DND-41 (cell line): ENCODE results near the gene CORT.

Source experiments
- ATAC-seq: fragments of 200-7000 bp; cut with Tn5 transposase; 3 replicates; pipeline ENCODE4 v1.9.1; 2021; ENCODE audit warnings: low read depth; ENCODE audit not compliant: insufficient read depth
- DNase-seq: peaks from one replicate; pipeline ENCODE4 v3.0.0-alpha.2; 2020
- H2AFZ ChIP-seq: 2 replicates; pipeline ENCODE4 v1.6.0; 2012; ENCODE audit warnings: low read depth, low read length
- H3K27ac ChIP-seq: 2 replicates; pipeline ENCODE4 v1.5.1; 2012; ENCODE audit warnings: low read length, inconsistent platforms
- H3K27me3 ChIP-seq: fragments of 200-600 bp; sonication (generic); 2 replicates; pipeline ENCODE4 v1.6.0; 2012; ENCODE audit warnings: low read length, mild to moderate bottlenecking, inconsistent platforms; ENCODE audit not compliant: insufficient read depth, poor library complexity
- H3K36me3 ChIP-seq: 2 replicates; pipeline ENCODE4 v1.5.1; 2012; ENCODE audit warnings: low read length, inconsistent platforms; ENCODE audit not compliant: insufficient read depth
- H3K4me1 ChIP-seq: 2 replicates; pipeline ENCODE4 v1.5.1; 2012; ENCODE audit warnings: mild to moderate bottlenecking, low read length; ENCODE audit not compliant: insufficient read depth
- H3K4me2 ChIP-seq: 2 replicates; pipeline ENCODE4 v1.6.0; 2012; ENCODE audit warnings: mild to moderate bottlenecking, moderate library complexity, low read length, inconsistent platforms; ENCODE audit not compliant: insufficient read depth
- H3K4me3 ChIP-seq, 2 experiments: fragments of 200-600 bp in 1 of 2; shearing (Covaris generic) in 1 of 2; 2 replicates each; pipeline ENCODE4 v1.5.1; 2012 to 2016; ENCODE audit warnings: inconsistent platforms in 2 of 2, low read length in 2 of 2, mild to moderate bottlenecking in 2 of 2, low read depth in 1 of 2, moderate library complexity in 1 of 2
- H3K79me2 ChIP-seq: 2 replicates; pipeline ENCODE4 v1.6.0; 2012; ENCODE audit warnings: low read length, inconsistent platforms; ENCODE audit not compliant: insufficient read depth
- H3K9ac ChIP-seq: 2 replicates; pipeline ENCODE4 v1.6.0; 2012; ENCODE audit warnings: low read depth, mild to moderate bottlenecking, inconsistent platforms, low read length, moderate library complexity
- H3K9me3 ChIP-seq: 2 replicates; pipeline ENCODE4 v1.5.1; 2012; ENCODE audit warnings: low read length, moderate library complexity, mild to moderate bottlenecking, inconsistent platforms; ENCODE audit not compliant: insufficient read depth, severe bottlenecking
- H4K20me1 ChIP-seq: 2 replicates; pipeline ENCODE4 v1.6.0; 2012; ENCODE audit warnings: low read length; ENCODE audit not compliant: insufficient read depth
- CTCF ChIP-seq: IDR thresholded peaks from 2 replicates; pipeline ENCODE4 v1.5.1; 2012; ENCODE audit warnings: borderline replicate concordance, low read length, moderate library complexity, mild to moderate bottlenecking; ENCODE audit not compliant: poor library complexity, severe bottlenecking; ENCODE audit errors: extremely low read depth
- EZH2 ChIP-seq: IDR thresholded peaks from 3 replicates; pipeline ENCODE4 v1.6.1; 2012; ENCODE audit warnings: borderline replicate concordance, low read depth, mild to moderate bottlenecking, moderate library complexity, low read length, inconsistent platforms; ENCODE audit not compliant: severe bottlenecking

The CORT gene

DNA sequence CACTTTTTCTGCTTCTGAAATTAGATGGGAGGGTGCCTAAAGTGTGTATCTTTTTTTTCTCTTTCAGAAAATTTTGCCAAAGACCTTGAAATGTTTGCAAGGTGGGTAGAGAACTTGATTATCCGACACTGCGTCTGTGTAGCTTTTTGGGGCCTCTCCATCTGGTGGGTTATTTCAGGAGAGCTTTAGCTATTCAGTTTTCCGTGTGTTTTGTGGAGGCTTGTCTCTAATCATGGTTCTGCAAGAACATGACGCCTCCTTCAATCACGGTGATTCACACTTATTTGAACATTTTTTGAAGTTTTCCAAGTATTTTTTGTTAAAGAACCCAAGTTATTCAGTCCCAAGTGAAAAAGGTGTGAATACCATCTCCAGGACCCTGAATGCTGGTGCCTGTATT is 15.2 kb upstream of the CORT start:
- H3K79me2 ChIP-seq = peaks cover 25% of the 10 kb centered on the region
- H3K4me1 ChIP-seq = peaks cover 29% of the 10 kb centered on the region
- TF ChIP-seq EZH2 = no peak
- no peak for TF ChIP-seq CTCF
- no peak for DNase-seq
- no peak for ATAC-seq
- no peak overlapping the region for H3K4me3 ChIP-seq
- no peak overlapping the region for H3K9ac ChIP-seq
- H3K36me3 ChIP-seq = peaks cover 5% of the 10 kb centered on the region
- H4K20me1 ChIP-seq = no peaks in the 10 kb centered on the region
- no peak overlapping the region for H2AFZ ChIP-seq
- no peak overlapping the region for H3K4me2 ChIP-seq
- no peaks in the 10 kb centered on the region for H3K27me3 ChIP-seq
- no peaks in the 10 kb centered on the region for H3K9me3 ChIP-seq
- no peak overlapping the region for H3K27ac ChIP-seq

GRCh38 chr1:10437052-10437451 is 12.8 kb upstream of the CORT start:
- ATAC-seq (no peak), DNase-seq (no peak)
- Histone ChIP-seq H3K79me2 (peaks cover 8% of the 10 kb centered on the region; the same call in 1 of the 2 replicates), H3K4me1 (peaks cover 13% of the 10 kb centered on the region), H4K20me1 (no peaks in the 10 kb centered on the region), H3K36me3 (peaks cover 15% of the 10 kb centered on the region), H3K9ac (no peak overlapping the region), H3K4me3 (no peak overlapping the region), H3K27ac (no peak overlapping the region), H3K27me3 (no peaks in the 10 kb centered on the region), H3K4me2 (no peak overlapping the region), H2AFZ (no peak overlapping the region), H3K9me3 (no peaks in the 10 kb centered on the region)
- TF ChIP-seq CTCF (no peak), EZH2 (no peak)

DNA sequence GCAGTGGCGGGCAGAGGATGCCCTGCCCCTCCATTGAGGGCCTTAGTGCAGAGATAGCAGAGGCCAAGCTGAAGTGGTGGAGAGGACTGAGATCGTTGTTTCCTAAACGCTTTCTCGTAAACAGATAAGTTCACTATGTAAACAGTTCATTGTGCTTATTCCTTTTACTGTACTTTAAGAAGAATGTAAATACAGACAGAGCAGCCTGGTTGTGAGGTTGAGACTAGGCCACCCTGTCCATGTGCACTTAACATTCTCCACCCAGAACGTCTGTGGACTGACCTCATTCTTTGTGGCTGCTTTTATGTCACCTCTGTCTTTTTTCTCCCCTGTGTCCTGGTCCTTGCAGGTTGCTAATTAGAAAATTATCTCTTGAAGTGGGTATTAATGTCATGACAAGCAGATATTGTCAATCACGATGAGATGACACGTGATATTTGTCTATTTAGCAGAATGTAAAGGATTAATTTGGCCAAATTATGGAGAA is 11.1 kb upstream of the CORT start:
- Histone ChIP-seq H3K4me2 (no peak overlapping the region), H3K4me3 (no peak overlapping the region), H3K9ac (no peak overlapping the region), H3K4me1 (no peaks in the 10 kb centered on the region), H3K79me2 (no peaks in the 10 kb centered on the region), H4K20me1 (no peaks in the 10 kb centered on the region), H3K36me3 (peaks cover 13% of the 10 kb centered on the region), H3K9me3 (no peaks in the 10 kb centered on the region), H2AFZ (no peak overlapping the region), H3K27me3 (no peaks in the 10 kb centered on the region), H3K27ac (no peak overlapping the region)
- DNase-seq = no peak
- ATAC-seq = no peak
- TF ChIP-seq CTCF = no peak
- no peak for TF ChIP-seq EZH2

DNA sequence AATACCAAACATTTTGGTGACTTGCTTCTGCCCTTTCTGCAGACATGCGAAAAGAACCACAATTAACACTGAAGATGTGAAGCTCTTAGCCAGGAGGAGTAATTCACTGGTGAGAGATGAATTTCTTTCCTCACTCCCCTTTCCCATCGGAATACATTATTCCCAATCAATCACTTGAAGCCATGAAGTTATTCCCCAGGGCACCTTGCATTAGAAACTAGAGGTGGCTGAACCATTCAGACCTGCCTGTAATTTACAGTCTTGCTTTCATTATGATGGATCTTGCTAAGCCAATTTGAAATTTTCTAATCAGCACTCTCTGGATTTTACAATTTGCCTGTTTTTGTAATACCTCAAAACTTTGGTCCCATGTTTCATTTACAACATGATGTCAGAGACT is 9.5 kb upstream of the CORT start:
- DNase-seq (no peak), ATAC-seq (no peak)
- Histone ChIP-seq H3K27ac (no peak overlapping the region), H2AFZ (no peak overlapping the region), H3K9ac (no peak overlapping the region), H4K20me1 (no peaks in the 10 kb centered on the region), H3K4me2 (no peak overlapping the region), H3K9me3 (no peaks in the 10 kb centered on the region), H3K36me3 (peaks cover 17% of the 10 kb centered on the region), H3K4me1 (no peaks in the 10 kb centered on the region), H3K79me2 (no peaks in the 10 kb centered on the region), H3K27me3 (no peaks in the 10 kb centered on the region), H3K4me3 (no peak overlapping the region)
- TF ChIP-seq CTCF (no peak), EZH2 (no peak)
